ENCODE results near the gene RAB10. TPM values are rescaled to one million over a fixed set of nuclear protein-coding genes. Genes with fewer than 3 reads are reported as not detected.
"Not testable (repeated sequence)": the region's sequence is repeated elsewhere in the genome, so short reads cannot be mapped to it uniquely, and the experiment has no call there.

Gene RAB10
- total and polyA plus RNA-seq, 2 experiments from 2014 or later, result 102 to 143 TPM

DNA sequence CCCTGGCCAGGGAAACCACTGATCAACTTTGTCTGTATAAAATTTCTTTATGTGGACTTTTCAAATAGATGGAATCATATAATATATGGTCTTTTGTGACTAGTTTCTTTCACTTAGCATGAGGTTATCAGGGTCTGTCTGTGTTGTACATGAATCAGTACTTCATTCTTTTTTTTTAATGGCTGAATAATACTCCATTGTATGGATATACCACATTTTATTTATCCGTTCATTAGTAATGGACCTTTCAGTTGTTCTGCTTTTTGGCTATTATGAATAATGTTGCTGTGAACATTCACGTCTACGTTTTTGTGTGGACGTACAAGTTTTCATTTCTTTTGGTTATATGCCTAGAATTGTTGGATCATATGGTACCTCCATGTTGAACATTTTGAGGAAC is 69.9 kb downstream of the RAB10 start:
- Histone ChIP-seq H3F3A (replicated peaks; ENCODE audit: low read depth) (no peaks in the 10 kb centered on the region), H2AFZ (no peak overlapping the region), H3K9me2 (ENCODE audit: insufficient read depth) (0 out of 2 replicates have a peak, but pooled peaks cover 4% of the 10 kb centered on the region), H3K27ac (ENCODE audit: low read depth) (no peak overlapping the region), H3K27me3 (ENCODE audit: insufficient read depth) (no peaks in the 10 kb centered on the region), H4K20me1 (replicated peaks; ENCODE audit: insufficient read depth) (peaks cover 30% of the 10 kb centered on the region), H3K4me2 (no peak overlapping the region), H3K4me3 (no peak overlapping the region), H3K4me1 (ENCODE audit: insufficient read depth) (peaks cover 1% of the 10 kb centered on the region; the same call in 1 of the 2 replicates), H3K36me3 (ENCODE audit: insufficient read depth) (peaks cover 7% of the 10 kb centered on the region; the same call in 1 of the 2 replicates), H3K79me2 (replicated peaks; ENCODE audit: insufficient read depth) (peaks cover 95% of the 10 kb centered on the region)
- DNase-seq (ENCODE audit: low spot score), result no peak
- Mint-ChIP-seq H3K27me3 (ENCODE audit: insufficient read depth, low read depth, poor library complexity) (peaks cover 3% of the 10 kb centered on the region), H3K9me3 (peaks cover 12% of the 10 kb centered on the region; the same call in 2 of the 3 replicates), H3K27ac (no peak overlapping the region), H3K4me1 (peaks cover 2% of the 10 kb centered on the region; the same call in 2 of the 3 replicates), H3K4me3 (no peak overlapping the region), H3K36me3 (ENCODE audit: low read depth) (peaks cover 62% of the 10 kb centered on the region)
- ATAC-seq, result no peak
- TF ChIP-seq EZH2phosphoT487 (IDR thresholded peaks at IDR 0.05; ENCODE audit: unreplicated experiment) (no peak), NANOG (IDR thresholded peaks at IDR 0.05; ENCODE audit: borderline replicate concordance) (no peak), ZNF331 (CRISPR knock-in tag; IDR thresholded peaks at IDR 0.05; ENCODE audit: low read depth) (no peak), POLR2AphosphoS5 (IDR thresholded peaks at IDR 0.05; ENCODE audit: low read depth) (no peak)

DNA sequence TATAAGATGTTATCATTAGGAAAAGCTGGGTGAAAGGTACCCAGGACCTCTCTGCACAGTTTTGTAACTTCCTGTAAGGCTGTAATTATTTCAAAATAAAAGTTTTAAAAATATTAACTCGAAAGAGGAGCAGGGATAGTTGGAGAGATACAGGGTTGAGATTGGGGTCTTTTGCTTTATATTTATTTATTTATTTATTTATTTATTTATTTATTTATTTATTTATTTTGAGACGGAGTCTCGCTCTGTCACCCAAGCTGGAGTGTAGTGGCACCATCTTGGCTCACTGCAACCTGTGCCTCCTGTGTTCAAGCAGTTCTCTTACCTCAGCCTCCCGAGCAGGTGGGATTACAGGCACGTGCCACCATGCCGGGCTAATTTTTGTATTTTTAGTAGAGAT is 74.8 kb downstream of the RAB10 start:
- H4K20me1 ChIP-seq (replicated peaks; ENCODE audit: insufficient read depth), result peaks cover 26% of the 10 kb centered on the region
- H3K4me2 ChIP-seq; H3K9me3 Mint-ChIP-seq; ATAC-seq; H3K4me3 Mint-ChIP-seq; H3K4me1 Mint-ChIP-seq; H3F3A ChIP-seq (replicated peaks; ENCODE audit: low read depth); H3K27me3 ChIP-seq (ENCODE audit: insufficient read depth); H3K4me3 ChIP-seq; H3K9me2 ChIP-seq (ENCODE audit: insufficient read depth); H2AFZ ChIP-seq; H3K27me3 Mint-ChIP-seq (ENCODE audit: insufficient read depth, low read depth, poor library complexity); H3K4me1 ChIP-seq (ENCODE audit: insufficient read depth); DNase-seq (ENCODE audit: low spot score); H3K27ac ChIP-seq (ENCODE audit: low read depth); H3K27ac Mint-ChIP-seq: not testable (repeated sequence)
- peaks cover 76% of the 10 kb centered on the region for H3K79me2 ChIP-seq (replicated peaks; ENCODE audit: insufficient read depth)
- peaks cover 59% of the 10 kb centered on the region for H3K36me3 Mint-ChIP-seq (ENCODE audit: low read depth)
- peaks cover 28% of the 10 kb centered on the region; the same call in 1 of the 2 replicates for H3K36me3 ChIP-seq (ENCODE audit: insufficient read depth)

DNA sequence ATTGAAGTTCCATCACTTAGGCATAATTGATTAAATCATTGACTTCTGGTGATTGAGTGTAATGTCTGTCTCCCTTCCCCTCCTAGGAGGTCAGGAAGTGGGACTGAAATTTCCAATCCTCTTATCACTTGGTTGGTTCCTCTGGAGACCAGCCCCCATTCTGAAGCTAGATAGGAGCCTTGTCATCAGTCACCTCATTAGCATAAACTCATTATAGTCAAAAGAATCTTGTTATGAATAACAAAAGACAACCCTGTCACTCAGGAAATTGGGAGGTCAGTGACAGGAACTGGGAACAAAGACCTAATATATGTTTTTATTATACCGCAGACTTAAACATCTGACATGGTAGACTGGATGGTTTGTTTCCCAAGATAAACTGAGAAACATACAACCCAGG is 78.3 kb downstream of the RAB10 start:
- H3K4me1 Mint-ChIP-seq, result peaks cover 3% of the 10 kb centered on the region; the same call in 2 of the 3 replicates
- TF ChIP-seq CREB1 (CRISPR knock-in tag; IDR thresholded peaks at IDR 0.05; ENCODE audit: low read depth) (no peak), POLR2AphosphoS5 (IDR thresholded peaks at IDR 0.05; ENCODE audit: low read depth) (no peak), JUNB (IDR thresholded peaks at IDR 0.05; ENCODE audit: unreplicated experiment) (no peak), EZH2phosphoT487 (IDR thresholded peaks at IDR 0.05; ENCODE audit: unreplicated experiment) (no peak), NANOG (IDR thresholded peaks at IDR 0.05; ENCODE audit: borderline replicate concordance) (no peak), ZNF331 (CRISPR knock-in tag; IDR thresholded peaks at IDR 0.05; ENCODE audit: low read depth) (no peak)
- TF ChIP-seq, protein P1, sequence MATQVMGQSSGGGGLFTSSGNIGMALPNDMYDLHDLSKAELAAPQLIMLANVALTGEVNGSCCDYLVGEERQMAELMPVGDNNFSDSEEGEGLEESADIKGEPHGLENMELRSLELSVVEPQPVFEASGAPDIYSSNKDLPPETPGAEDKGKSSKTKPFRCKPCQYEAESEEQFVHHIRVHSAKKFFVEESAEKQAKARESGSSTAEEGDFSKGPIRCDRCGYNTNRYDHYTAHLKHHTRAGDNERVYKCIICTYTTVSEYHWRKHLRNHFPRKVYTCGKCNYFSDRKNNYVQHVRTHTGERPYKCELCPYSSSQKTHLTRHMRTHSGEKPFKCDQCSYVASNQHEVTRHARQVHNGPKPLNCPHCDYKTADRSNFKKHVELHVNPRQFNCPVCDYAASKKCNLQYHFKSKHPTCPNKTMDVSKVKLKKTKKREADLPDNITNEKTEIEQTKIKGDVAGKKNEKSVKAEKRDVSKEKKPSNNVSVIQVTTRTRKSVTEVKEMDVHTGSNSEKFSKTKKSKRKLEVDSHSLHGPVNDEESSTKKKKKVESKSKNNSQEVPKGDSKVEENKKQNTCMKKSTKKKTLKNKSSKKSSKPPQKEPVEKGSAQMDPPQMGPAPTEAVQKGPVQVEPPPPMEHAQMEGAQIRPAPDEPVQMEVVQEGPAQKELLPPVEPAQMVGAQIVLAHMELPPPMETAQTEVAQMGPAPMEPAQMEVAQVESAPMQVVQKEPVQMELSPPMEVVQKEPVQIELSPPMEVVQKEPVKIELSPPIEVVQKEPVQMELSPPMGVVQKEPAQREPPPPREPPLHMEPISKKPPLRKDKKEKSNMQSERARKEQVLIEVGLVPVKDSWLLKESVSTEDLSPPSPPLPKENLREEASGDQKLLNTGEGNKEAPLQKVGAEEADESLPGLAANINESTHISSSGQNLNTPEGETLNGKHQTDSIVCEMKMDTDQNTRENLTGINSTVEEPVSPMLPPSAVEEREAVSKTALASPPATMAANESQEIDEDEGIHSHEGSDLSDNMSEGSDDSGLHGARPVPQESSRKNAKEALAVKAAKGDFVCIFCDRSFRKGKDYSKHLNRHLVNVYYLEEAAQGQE (IDR thresholded peaks at IDR 0.05; ENCODE audit: unreplicated experiment), result no peak

More for the DNA sequence above, 78.3 kb downstream of the RAB10 start:
- Histone ChIP-seq H2AFZ (no peak overlapping the region), H3K79me2 (replicated peaks; ENCODE audit: insufficient read depth) (peaks cover 48% of the 10 kb centered on the region), H3K36me3 (ENCODE audit: insufficient read depth) (peaks cover 24% of the 10 kb centered on the region; the same call in 1 of the 2 replicates), H3F3A (replicated peaks; ENCODE audit: low read depth) (no peaks in the 10 kb centered on the region), H4K20me1 (replicated peaks; ENCODE audit: insufficient read depth) (peaks cover 4% of the 10 kb centered on the region; the same call in 1 of the 2 replicates), H3K27me3 (ENCODE audit: insufficient read depth) (no peaks in the 10 kb centered on the region), H3K27ac (ENCODE audit: low read depth) (no peak overlapping the region), H3K4me3 (no peak overlapping the region), H3K4me2 (no peak overlapping the region), H3K4me1 (ENCODE audit: insufficient read depth) (no peaks in the 10 kb centered on the region), H3K9me2 (ENCODE audit: insufficient read depth) (no peaks in the 10 kb centered on the region; the same call in 1 of the 2 replicates)
- no peak overlapping the region for H3K27ac Mint-ChIP-seq
- H3K27me3 Mint-ChIP-seq (ENCODE audit: insufficient read depth, low read depth, poor library complexity), result no peaks in the 10 kb centered on the region
- no peaks in the 10 kb centered on the region for H3K9me3 Mint-ChIP-seq
- peaks cover 66% of the 10 kb centered on the region for H3K36me3 Mint-ChIP-seq (ENCODE audit: low read depth)
- ATAC-seq (no peak), DNase-seq (ENCODE audit: low spot score) (no peak)
- no peak overlapping the region for H3K4me3 Mint-ChIP-seq

Measured in GM23338 (cell line).